Measurements from ENCODE around the gene CHL1. TPM values are rescaled to one million over a fixed set of nuclear protein-coding genes. Genes with fewer than 3 reads are reported as not detected.

The CHL1 gene
- total RNA-seq, 1 experiment from 2014 or later: not detected

DNA sequence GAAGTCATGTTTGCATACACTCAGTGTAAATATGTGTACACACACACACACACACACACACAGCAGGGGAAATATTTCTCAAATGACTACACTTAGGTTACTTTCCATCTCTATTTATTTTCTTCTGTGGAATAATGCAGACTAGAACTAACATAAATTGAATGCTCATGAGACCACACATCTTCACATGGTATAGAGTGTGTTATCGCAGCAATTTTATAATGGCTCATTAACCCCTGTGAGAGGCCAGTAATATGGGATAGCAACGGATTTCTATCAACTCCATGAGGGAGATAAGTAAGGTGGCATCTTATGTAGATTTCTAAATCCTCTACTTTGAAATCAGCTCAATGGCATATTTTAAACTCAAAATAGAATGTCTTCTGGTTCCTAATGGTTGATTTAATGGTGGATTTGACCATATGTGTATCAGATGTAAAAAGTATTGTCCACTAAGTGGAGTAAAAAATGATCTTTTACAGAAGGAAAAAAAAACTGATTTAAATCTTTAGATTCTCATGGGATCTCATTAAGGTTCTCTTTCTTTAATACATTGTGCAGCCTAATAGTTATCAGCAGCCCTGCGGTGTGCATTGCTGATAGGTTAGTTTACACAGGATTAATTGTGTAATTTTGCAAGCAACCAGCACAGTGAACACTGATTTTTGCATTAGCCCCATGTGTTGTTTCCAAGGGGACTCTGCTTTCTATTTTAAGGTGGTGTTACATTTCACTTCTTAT is 32.0 kb downstream of the CHL1 start:
- H3K27me3 Mint-ChIP-seq (ENCODE audit: insufficient read depth, unreplicated experiment): peaks cover 4% of the 10 kb centered on the region
- Histone ChIP-seq H3K36me3 (ENCODE audit: control insufficient read depth, insufficient read depth, low read length) (no peaks in the 10 kb centered on the region), H3K4me3 (ENCODE audit: low read depth, low read length) (no peak overlapping the region), H3K9me3 (no peaks in the 10 kb centered on the region), H3K4me1 (no peaks in the 10 kb centered on the region), H3K27me3 (replicated peaks; ENCODE audit: control insufficient read depth, insufficient read depth, low read length) (no peaks in the 10 kb centered on the region)
- no peaks in the 10 kb centered on the region for H3K9me3 Mint-ChIP-seq (ENCODE audit: unreplicated experiment)
- ChIA-PET CTCF (no interaction called here), POLR2A (no interaction called here)
- BruUV-seq (replicated peaks): no TSS peak
- intact Hi-C loops (cut with micrococcal nuclease; ENCODE audit: unreplicated experiment): no loop called here
- no peaks in the 10 kb centered on the region for H3K36me3 Mint-ChIP-seq (ENCODE audit: insufficient read depth, unreplicated experiment)
- no peak overlapping the region for H3K27ac Mint-ChIP-seq (ENCODE audit: unreplicated experiment)
- no peak overlapping the region for H3K4me3 Mint-ChIP-seq (ENCODE audit: unreplicated experiment)
- TF ChIP-seq, protein P1, sequence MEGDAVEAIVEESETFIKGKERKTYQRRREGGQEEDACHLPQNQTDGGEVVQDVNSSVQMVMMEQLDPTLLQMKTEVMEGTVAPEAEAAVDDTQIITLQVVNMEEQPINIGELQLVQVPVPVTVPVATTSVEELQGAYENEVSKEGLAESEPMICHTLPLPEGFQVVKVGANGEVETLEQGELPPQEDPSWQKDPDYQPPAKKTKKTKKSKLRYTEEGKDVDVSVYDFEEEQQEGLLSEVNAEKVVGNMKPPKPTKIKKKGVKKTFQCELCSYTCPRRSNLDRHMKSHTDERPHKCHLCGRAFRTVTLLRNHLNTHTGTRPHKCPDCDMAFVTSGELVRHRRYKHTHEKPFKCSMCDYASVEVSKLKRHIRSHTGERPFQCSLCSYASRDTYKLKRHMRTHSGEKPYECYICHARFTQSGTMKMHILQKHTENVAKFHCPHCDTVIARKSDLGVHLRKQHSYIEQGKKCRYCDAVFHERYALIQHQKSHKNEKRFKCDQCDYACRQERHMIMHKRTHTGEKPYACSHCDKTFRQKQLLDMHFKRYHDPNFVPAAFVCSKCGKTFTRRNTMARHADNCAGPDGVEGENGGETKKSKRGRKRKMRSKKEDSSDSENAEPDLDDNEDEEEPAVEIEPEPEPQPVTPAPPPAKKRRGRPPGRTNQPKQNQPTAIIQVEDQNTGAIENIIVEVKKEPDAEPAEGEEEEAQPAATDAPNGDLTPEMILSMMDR (IDR thresholded peaks at IDR 0.05; ENCODE audit: insufficient read depth in 1 of 2, low read depth in 1 of 2, low read length in 1 of 2, severe bottlenecking in 1 of 2, unreplicated experiment in 1 of 2): no peak
- no peak for DNase-seq
- peaks cover 5% of the 10 kb centered on the region for H3K4me1 Mint-ChIP-seq (ENCODE audit: low read depth, unreplicated experiment)

- no peaks in the 10 kb centered on the region for H3K4me1 ChIP-seq
- Mint-ChIP-seq H3K4me3 (ENCODE audit: unreplicated experiment) (no peak overlapping the region), H3K27me3 (ENCODE audit: insufficient read depth, unreplicated experiment) (peaks cover 4% of the 10 kb centered on the region), H3K36me3 (ENCODE audit: insufficient read depth, unreplicated experiment) (no peaks in the 10 kb centered on the region), H3K27ac (ENCODE audit: unreplicated experiment) (no peak overlapping the region), H3K4me1 (ENCODE audit: low read depth, unreplicated experiment) (peaks cover 5% of the 10 kb centered on the region), H3K9me3 (ENCODE audit: unreplicated experiment) (no peaks in the 10 kb centered on the region)
- CTCF ChIA-PET: no interaction called here
- no peak overlapping the region for H3K4me3 ChIP-seq (ENCODE audit: low read depth, low read length)
- H3K9me3 ChIP-seq: no peaks in the 10 kb centered on the region
- H3K36me3 ChIP-seq (ENCODE audit: control insufficient read depth, insufficient read depth, low read length): no peaks in the 10 kb centered on the region
- intact Hi-C loops (cut with micrococcal nuclease; ENCODE audit: unreplicated experiment): no loop called here
- H3K27me3 ChIP-seq (replicated peaks; ENCODE audit: control insufficient read depth, insufficient read depth, low read length): no peaks in the 10 kb centered on the region
- TF ChIP-seq, protein P1 (IDR thresholded peaks at IDR 0.05; ENCODE audit: insufficient read depth in 1 of 2, low read depth in 1 of 2, low read length in 1 of 2, severe bottlenecking in 1 of 2, unreplicated experiment in 1 of 2): no peak
- BruUV-seq (replicated peaks): no TSS peak
- no peak for DNase-seq
- POLR2A ChIA-PET: no interaction called here
Measured at GRCh38 chr3:229183-229661, 32.7 kb downstream of the CHL1 start.

- no peaks in the 10 kb centered on the region for H3K27me3 Mint-ChIP-seq (ENCODE audit: insufficient read depth, unreplicated experiment)
- no peak overlapping the region for H3K4me3 Mint-ChIP-seq (ENCODE audit: unreplicated experiment)
- H3K9me3 ChIP-seq: no peaks in the 10 kb centered on the region
- TF ChIP-seq, protein P1 (IDR thresholded peaks at IDR 0.05; ENCODE audit: insufficient read depth in 1 of 2, low read depth in 1 of 2, low read length in 1 of 2, severe bottlenecking in 1 of 2, unreplicated experiment in 1 of 2): no peak
- H3K36me3 ChIP-seq (ENCODE audit: control insufficient read depth, insufficient read depth, low read length): no peaks in the 10 kb centered on the region
- H3K4me1 ChIP-seq: no peaks in the 10 kb centered on the region
- no peaks in the 10 kb centered on the region for H3K36me3 Mint-ChIP-seq (ENCODE audit: insufficient read depth, unreplicated experiment)
- intact Hi-C loops (cut with micrococcal nuclease; ENCODE audit: unreplicated experiment): no loop called here
- no peaks in the 10 kb centered on the region for H3K27me3 ChIP-seq (replicated peaks; ENCODE audit: control insufficient read depth, insufficient read depth, low read length)
- H3K4me3 ChIP-seq (ENCODE audit: low read depth, low read length): no peak overlapping the region
- CTCF ChIA-PET: no interaction called here
- no peaks in the 10 kb centered on the region for H3K4me1 Mint-ChIP-seq (ENCODE audit: low read depth, unreplicated experiment)
- BruUV-seq (replicated peaks): no TSS peak
- DNase-seq: no peak
- H3K27ac Mint-ChIP-seq (ENCODE audit: unreplicated experiment): no peak overlapping the region
- POLR2A ChIA-PET: no interaction called here
- no peaks in the 10 kb centered on the region for H3K9me3 Mint-ChIP-seq (ENCODE audit: unreplicated experiment)
Measured at GRCh38 chr3:236881-237280, 40.3 kb downstream of the CHL1 start.
